H1 (cell line): ENCODE data around the gene GRK3. TPM values are rescaled to one million over a fixed set of nuclear protein-coding genes. Genes with fewer than 3 reads are reported as not detected.

ENCODE experiments used
- BACH1 ChIP-seq: IDR thresholded peaks from 2 replicates; pipeline ENCODE4 v1.6.1; 2012; ENCODE audit warnings: low read length, improper control_type of control experiment
- CHD1 ChIP-seq: IDR thresholded peaks from 2 replicates; pipeline ENCODE4 v1.6.1; 2012; ENCODE audit warnings: low read depth, low read length, improper control_type of control experiment
- CHD2 ChIP-seq: IDR thresholded peaks from 2 replicates; pipeline ENCODE4 v1.6.1; 2012; ENCODE audit warnings: low read length, improper control_type of control experiment
- FOSL1 ChIP-seq: IDR thresholded peaks from 2 replicates; pipeline ENCODE4 v1.6.1; 2011; ENCODE audit warnings: mild to moderate bottlenecking, low read depth, low read length, moderate library complexity; ENCODE audit not compliant: insufficient read depth
- HDAC6 ChIP-seq: IDR thresholded peaks from one replicate; pipeline ENCODE4 v1.7.1; 2012; ENCODE audit warnings: low read depth, mild to moderate bottlenecking, inconsistent platforms, low read length, moderate library complexity
- JUN ChIP-seq: IDR thresholded peaks from 2 replicates; pipeline ENCODE4 v1.6.1; 2011; ENCODE audit warnings: low read depth, mild to moderate bottlenecking, improper control_type of control experiment, low read length
- NANOG ChIP-seq: IDR thresholded peaks from 2 replicates; pipeline ENCODE4 v1.6.1; 2011; ENCODE audit warnings: low read length, low read depth, mild to moderate bottlenecking, inconsistent platforms; ENCODE audit not compliant: insufficient read depth, poor library complexity, severe bottlenecking
- PHF8 ChIP-seq: fragments of 200-600 bp; sonication (generic); conservative IDR thresholded peaks from 2 replicates; pipeline ENCODE4 v1.7.1; 2012; ENCODE audit warnings: low read depth, mild to moderate bottlenecking, inconsistent platforms, low read length, moderate library complexity
- POLR2A ChIP-seq, 2 experiments: IDR thresholded peaks; 1 replicate in 1 of 2; 2 replicates in 1 of 2; pipeline ENCODE4 v1.6.1; 2011; ENCODE audit warnings: low read depth in 2 of 2, low read length in 2 of 2, mild to moderate bottlenecking in 2 of 2; ENCODE audit errors: control extremely low read depth in 1 of 2
- SUZ12 ChIP-seq: fragments of 200-600 bp; sonication (generic); IDR thresholded peaks from 2 replicates; pipeline ENCODE4 v1.6.1; 2012; ENCODE audit warnings: mild to moderate bottlenecking, inconsistent platforms, low read length, moderate library complexity, mixed read lengths
- TAF1 ChIP-seq: IDR thresholded peaks from 2 replicates; pipeline ENCODE4 v1.6.1; 2011; ENCODE audit warnings: mild to moderate bottlenecking, low read depth, low read length
- polyA plus RNA-seq, 7 experiments: library from polyadenylated mRNA; depleted of rRNA in 3 of 7; stranded (reverse) in 5 of 7; unstranded in 2 of 7; fragments of >200 nt in 5 of 7; fragments of 200-250 nt in 2 of 7; gene quantifications; 1 replicate in 5 of 7; 2 replicates in 1 of 7; 4 replicates in 1 of 7; pipeline versions ENCODE4 v1.2.1 to v1.2.3, GENCODE V29; 2011 to 2013; ENCODE audit warnings: missing spikeins in 2 of 7, mixed read lengths in 2 of 7
- total RNA-seq: library from RNA; stranded (reverse); fragmentation: NEBNext Ultra II Directional; extraction: Animal tissue kit (Norgen Biotek cat#: 25700); gene quantifications from 2 replicates; pipeline ENCODE4 v1.2.1, GENCODE V29; 2021

Gene GRK3
- total and polyA plus RNA-seq, 2 of the 8 experiments (the other 6 are each of a cell fraction or from before 2014, with no cell fraction given): 7.5 to 35.3 TPM

- TF ChIP-seq NANOG (no peak), BACH1 (no peak), TAF1 (no peak), HDAC6 (no peak), FOSL1 (no peak), CHD2 (no peak), SUZ12 (no peak), PHF8 (no peak), CHD1 (no peak), JUN (no peak), POLR2A (IDR thresholded peaks at IDR 0.05; ENCODE audit: control extremely low read depth in 1 of 2, low read depth in 2 of 2, low read length in 2 of 2) (no peak)
- TF ChIP-seq, all 59 proteins: peak for 0
Measured at GRCh38 chr22:25672289-25673084, 108.0 kb downstream of the GRK3 start (continued).
